Inferior parietal cortex (tissue), 1 donor: ENCODE data around the gene RARS2.

Source experiments
- DNase-seq: peaks from one replicate; pipeline ENCODE4 v3.0.0-alpha.2; 2016; ENCODE audit errors: extremely low spot score

Gene RARS2

GRCh38 chr6:87574237-87574804 is 15.5 kb downstream of the RARS2 start:
- no peak for DNase-seq

GRCh38 chr6:87573307-87574024 is 16.3 kb downstream of the RARS2 start:
- DNase-seq: no peak

- no peak for DNase-seq
These were observed 16.9 kb downstream of the RARS2 start for GRCh38 chr6:87572883-87573282.

GRCh38 chr6:87572021-87572420 is 17.8 kb downstream of the RARS2 start:
- no peak for DNase-seq

GRCh38 chr6:87561017-87561416 is 28.8 kb downstream of the RARS2 start:
- DNase-seq: no peak

GRCh38 chr6:87558446-87558845 is 31.3 kb downstream of the RARS2 start:
- DNase-seq: no peak

- DNase-seq: no peak
These were observed 34.3 kb downstream of the RARS2 start for GRCh38 chr6:87555506-87555905.

GRCh38 chr6:87553159-87553765 is 36.5 kb downstream of the RARS2 start:
- no peak for DNase-seq

GRCh38 chr6:87551799-87552198 is 38.0 kb downstream of the RARS2 start:
- no peak for DNase-seq

- DNase-seq: no peak
These were observed 45.4 kb downstream of the RARS2 start for GRCh38 chr6:87544474-87544735.

GRCh38 chr6:87543696-87544473 is 45.9 kb downstream of the RARS2 start:
- no peak for DNase-seq

GRCh38 chr6:87541744-87542143 is 48.0 kb downstream of the RARS2 start:
- DNase-seq: no peak

GRCh38 chr6:87541041-87541440 is 48.7 kb downstream of the RARS2 start:
- no peak for DNase-seq

GRCh38 chr6:87540539-87540938 is 49.2 kb downstream of the RARS2 start:
- DNase-seq: no peak

- DNase-seq: no peak
These were observed 50.2 kb downstream of the RARS2 start for GRCh38 chr6:87539554-87539953.

GRCh38 chr6:87538510-87539260 is 51.1 kb downstream of the RARS2 start:
- no peak for DNase-seq

GRCh38 chr6:87534377-87535047 is 55.3 kb downstream of the RARS2 start:
- no peak for DNase-seq

- DNase-seq: no peak
These were observed 60.6 kb downstream of the RARS2 start for GRCh38 chr6:87529221-87529620.

- no peak for DNase-seq
These were observed 67.1 kb downstream of the RARS2 start for GRCh38 chr6:87522686-87523085.

- no peak for DNase-seq
These were observed 71.3 kb downstream of the RARS2 start for GRCh38 chr6:87518453-87518852.

GRCh38 chr6:87514831-87515230 is 75.0 kb downstream of the RARS2 start:
- no peak for DNase-seq

- no peak for DNase-seq
These were observed 85.3 kb downstream of the RARS2 start for GRCh38 chr6:87504441-87504840.
